Measurements from ENCODE around the gene KCNG2. TPM values are rescaled to one million over a fixed set of nuclear protein-coding genes. Genes with fewer than 3 reads are reported as not detected.

Gene KCNG2
- total and polyA plus RNA-seq, 10 of the 15 experiments (the other 5 are each of a cell fraction or from before 2014, with no cell fraction given), result 0.20 to 0.23 TPM; not detected in 8

- in situ Hi-C loops (cut with MboI) (no loop called here), intact Hi-C loops (cut with micrococcal nuclease; ENCODE audit: unreplicated experiment) (no loop called here)
- H3K9ac ChIP-seq (ENCODE audit: control insufficient read depth, insufficient read depth, low read length), result no peak overlapping the region
- no peak overlapping the region for H2AFZ ChIP-seq (ENCODE audit: control insufficient read depth, low read depth, low read length)
- DNase-seq (ENCODE audit: low read depth, low spot score) (no peak), ATAC-seq (no peak), FAIRE-seq (no peak)
- no peak overlapping the region for H3K27ac ChIP-seq (ENCODE audit: control insufficient read depth, insufficient read depth)
- POLR2A ChIA-PET, result no interaction called here
- SMC1A ChIA-PET (ENCODE audit: uncharacterized antibody, unreplicated experiment), result no interaction called here
- WGBS (ENCODE audit: insufficient coverage, insufficient replicate concordance, low lambda C conversion rate, missing lambda C conversion rate), result 57% methylated on average over 15 of the region's 15 CpGs
- CTCF ChIA-PET, result no interaction called here
- no peaks in the 10 kb centered on the region for H4K20me1 ChIP-seq (ENCODE audit: control insufficient read depth, insufficient read depth)
- TF ChIP-seq EED (IDR thresholded peaks at IDR 0.05; ENCODE audit: low read depth) (no peak), CEBPB (IDR thresholded peaks at IDR 0.05; ENCODE audit: borderline replicate concordance in 1 of 2, low read depth in 2 of 2, low read length in 2 of 2) (no peak), FOS (IDR thresholded peaks at IDR 0.05; ENCODE audit: borderline replicate concordance, extremely low read depth, insufficient read length) (no peak), CBFB (IDR thresholded peaks at IDR 0.05; ENCODE audit: low read depth) (no peak), USF1 (IDR thresholded peaks at IDR 0.05; ENCODE audit: borderline replicate concordance, extremely low read length, insufficient read depth, low read depth, low read length) (no peak), WRNIP1 (IDR thresholded peaks at IDR 0.05; ENCODE audit: borderline replicate concordance, low read depth, low read length) (no peak), IKZF1 (conservative IDR thresholded peaks at IDR 0.05) (no peak), CREB1 (IDR thresholded peaks at IDR 0.05; ENCODE audit: low read depth) (no peak), ZNF622 (IDR thresholded peaks at IDR 0.05) (no peak), IRF4 (IDR thresholded peaks at IDR 0.05; ENCODE audit: low read depth, low read length) (no peak), IRF3 (IDR thresholded peaks at IDR 0.05) (no peak), ETV6 (conservative IDR thresholded peaks at IDR 0.05 in 1 of 2, IDR thresholded peaks at IDR 0.05 in 1 of 2; ENCODE audit: borderline replicate concordance in 1 of 2, low read depth in 1 of 2) (no peak)
- BruUV-seq (replicated peaks), result no TSS peak
- no peaks in the 10 kb centered on the region for H3K79me2 ChIP-seq (ENCODE audit: control insufficient read depth, insufficient read depth, low read length)
- RAD21 ChIA-PET (ENCODE audit: unreplicated experiment), result no interaction called here
- no peaks in the 10 kb centered on the region for H3K9me3 ChIP-seq (replicated peaks; ENCODE audit: control insufficient read depth, insufficient read depth, low read length)
- H3K27me3 ChIP-seq (replicated peaks in 1 of 2; ENCODE audit: control insufficient read depth in 2 of 2, insufficient read depth in 2 of 2, low read length in 1 of 2), result no peaks in the 10 kb centered on the region
- no peak overlapping the region for H3K4me2 ChIP-seq (ENCODE audit: control insufficient read depth, insufficient read depth)
- peaks cover 10% of the 10 kb centered on the region for H3K4me1 ChIP-seq (ENCODE audit: control insufficient read depth, insufficient read depth, low read length)
- no peaks in the 10 kb centered on the region for H3K36me3 ChIP-seq (ENCODE audit: control insufficient read depth in 2 of 2, insufficient read depth in 2 of 2, low read length in 1 of 2)
- no peak overlapping the region for H3K4me3 ChIP-seq
Observed at GRCh38 chr18:79853993-79854364, 56.2 kb downstream of the KCNG2 start.

Data from GM12878 (cell line).